Esophagus squamous epithelium (tissue), 4 donors: ENCODE data around the gene TTC6.

Experiments
- CTCF ChIP-seq, 6 experiments: fragments of 450-650 bp in 4 of 6; fragments of 200-600 bp in 2 of 6; sonication (generic) in 2 of 6; IDR thresholded peaks; one replicate each; pipeline ENCODE4 v1.5.1; 2016 to 2019; ENCODE audit warnings: antibody characterized with exemption in 6 of 6, mild to moderate bottlenecking in 4 of 6, moderate library complexity in 4 of 6
- POLR2A ChIP-seq, 4 donors: fragments of 450-650 bp; IDR thresholded peaks; one replicate each; pipeline ENCODE4 v1.6.1; 2017; ENCODE audit warnings: antibody characterized with exemption in 4 of 4, mild to moderate bottlenecking in 4 of 4, moderate library complexity in 3 of 4

GRCh38 chr14:37583358-37584210 is 11.8 kb upstream of the TTC6 start:
- TF ChIP-seq CTCF (IDR thresholded peaks at IDR 0.05) (no peak), POLR2A (IDR thresholded peaks at IDR 0.05) (no peak)
